CD14-positive monocyte (primary cell): ENCODE data around the gene ARHGEF7. TPM values are rescaled to one million over a fixed set of nuclear protein-coding genes. Genes with fewer than 3 reads are reported as not detected.
"Not testable (repeated sequence)": the region's sequence is repeated elsewhere in the genome, so short reads cannot be mapped to it uniquely, and the experiment has no call there.

ENCODE experiments used
- DNase-seq, 3 donors: peaks; one replicate each; pipeline ENCODE4 v3.0.0-alpha.2; 2011 to 2022
- H2AFZ ChIP-seq: 2 replicates; pipeline ENCODE4 v1.6.0; 2012; ENCODE audit warnings: mild to moderate bottlenecking, low read depth, low read length, inconsistent platforms; ENCODE audit not compliant: insufficient read depth, poor library complexity, severe bottlenecking
- H3K27ac ChIP-seq, 2 donors: 1 replicate in 1 of 2; 2 replicates in 1 of 2; pipeline ENCODE4 v1.5.1; 2012 to 2013; ENCODE audit warnings: low read length in 2 of 2, control low read depth in 1 of 2, inconsistent platforms in 1 of 2, low read depth in 1 of 2, mild to moderate bottlenecking in 1 of 2
- H3K27me3 ChIP-seq, 2 donors: one replicate each; pipeline versions ENCODE4 v1.6.0 to v1.6.1; 2011 to 2013; ENCODE audit warnings: low read length in 2 of 2; ENCODE audit not compliant: control insufficient read depth in 2 of 2, insufficient read depth in 2 of 2
- H3K36me3 ChIP-seq, 2 donors: replicated peaks in 1 of 2; 1 replicate in 1 of 2; 2 replicates in 1 of 2; pipeline versions ENCODE4 v1.5.1 to v1.6.1; 2012 to 2013; ENCODE audit warnings: low read length in 2 of 2, control low read depth in 1 of 2, inconsistent platforms in 1 of 2, mild to moderate bottlenecking in 1 of 2; ENCODE audit not compliant: insufficient read depth in 2 of 2, control insufficient read depth in 1 of 2
- H3K4me1 ChIP-seq, 2 donors: 1 replicate in 1 of 2; 2 replicates in 1 of 2; pipeline versions ENCODE4 v1.5.1 to v1.6.1; 2012 to 2013; ENCODE audit warnings: low read length in 2 of 2, control low read depth in 1 of 2, inconsistent platforms in 1 of 2, mild to moderate bottlenecking in 1 of 2, moderate library complexity in 1 of 2; ENCODE audit not compliant: insufficient read depth in 2 of 2, control insufficient read depth in 1 of 2
- H3K4me2 ChIP-seq: replicated peaks from 2 replicates; pipeline ENCODE3; 2012; ENCODE audit warnings: low read length, moderate library complexity, mild to moderate bottlenecking; ENCODE audit not compliant: poor library complexity, severe bottlenecking; ENCODE audit errors: extremely low read depth
- H3K4me3 ChIP-seq, 3 experiments: fragments of 200-600 bp in 1 of 3; sonication (generic) in 1 of 3; replicated peaks in 1 of 3; 1 replicate in 2 of 3; 2 replicates in 1 of 3; pipeline ENCODE4 v1.5.1; 2011 to 2013; ENCODE audit warnings: low read length in 3 of 3, mild to moderate bottlenecking in 3 of 3, control low read depth in 2 of 3, low read depth in 2 of 3, inconsistent platforms in 1 of 3, moderate library complexity in 1 of 3
- H3K79me2 ChIP-seq: 2 replicates; pipeline ENCODE4 v1.6.0; 2012; ENCODE audit warnings: mild to moderate bottlenecking, control low read depth, inconsistent platforms, low read length, moderate library complexity; ENCODE audit not compliant: insufficient read depth
- H3K9ac ChIP-seq: 2 replicates; pipeline ENCODE4 v1.6.0; 2017; ENCODE audit warnings: low read length, mild to moderate bottlenecking; ENCODE audit not compliant: insufficient read depth, poor library complexity, severe bottlenecking
- H3K9me3 ChIP-seq, 2 donors: replicated peaks in 1 of 2; 1 replicate in 1 of 2; 2 replicates in 1 of 2; pipeline versions ENCODE4 v1.5.1 to v1.6.1; 2012 to 2013; ENCODE audit warnings: low read length in 2 of 2, control low read depth in 1 of 2; ENCODE audit not compliant: control insufficient read depth in 1 of 2, insufficient read depth in 1 of 2
- H4K20me1 ChIP-seq: 2 replicates; pipeline ENCODE4 v1.6.0; 2012; ENCODE audit warnings: mild to moderate bottlenecking, low read length, control low read depth, moderate library complexity; ENCODE audit not compliant: insufficient read depth
- H3K27ac Mint-ChIP-seq, 7 donors: one replicate each; pipeline ENCODE4 v1.8.0; 2020; ENCODE audit warnings: mild to moderate bottlenecking in 7 of 7, mixed read lengths in 7 of 7, moderate library complexity in 6 of 7, inconsistent platforms in 2 of 7
- H3K27me3 Mint-ChIP-seq, 3 donors: one replicate each; pipeline ENCODE4 v1.8.0; 2021 to 2022; ENCODE audit warnings: low read depth in 3 of 3, mild to moderate bottlenecking in 3 of 3, mixed read lengths in 3 of 3, moderate library complexity in 3 of 3, inconsistent platforms in 1 of 3
- H3K36me3 Mint-ChIP-seq, 2 donors: one replicate each; pipeline ENCODE4 v1.8.0; 2020; ENCODE audit warnings: mixed read lengths in 2 of 2, inconsistent platforms in 1 of 2, mild to moderate bottlenecking in 1 of 2
- H3K4me1 Mint-ChIP-seq: one replicate; pipeline ENCODE4 v1.8.0; 2020; ENCODE audit warnings: mild to moderate bottlenecking, mixed read lengths
- H3K4me3 Mint-ChIP-seq, 2 donors: one replicate each; pipeline ENCODE4 v1.8.0; 2020; ENCODE audit warnings: mild to moderate bottlenecking in 2 of 2, mixed read lengths in 2 of 2, moderate library complexity in 1 of 2
- H3K9me3 Mint-ChIP-seq, 7 donors: one replicate each; pipeline ENCODE4 v1.8.0; 2020 to 2022; ENCODE audit warnings: mixed read lengths in 7 of 7, mild to moderate bottlenecking in 6 of 7, moderate library complexity in 6 of 7, inconsistent platforms in 2 of 7
- CTCF ChIP-seq: fragments of 200-600 bp; IDR thresholded peaks from one replicate; pipeline ENCODE4 v1.8.0; 2022; ENCODE audit warnings: antibody characterized with exemption, mild to moderate bottlenecking
- WGBS: methylation state at CpG from one replicate; pipeline ENCODE4 v1.1.5; 2013; ENCODE audit warnings: missing lambda C conversion rate; ENCODE audit not compliant: insufficient coverage; 5-methylcytosine and 5-hydroxymethylcytosine counted together
- intact Hi-C, 2 donors: fragments of 100-400 bp; cut with micrococcal nuclease; formaldehyde crosslinking; loops; one replicate each; pipeline versions ENCODE4 v1.15.0 to v1.15.1; 2023
- polyA plus RNA-seq, 3 donors: library from polyadenylated mRNA; depleted of rRNA in 1 of 3; unstranded in 2 of 3; stranded (reverse) in 1 of 3; fragments of 300-500 nt in 2 of 3; fragments of >200 nt in 1 of 3; fragmentation: Illumina TruSeq in 2 of 3; gene quantifications; 1 replicate in 2 of 3; 2 replicates in 1 of 3; pipeline ENCODE4 v1.2.3, GENCODE V29; 2012 to 2021

The ARHGEF7 gene
- polyA plus RNA-seq, 3 donors = 4.6 to 29.0 (median 6.1) TPM

GRCh38 chr13:111083693-111084092 lies 31.4 kb upstream of the ARHGEF7 start:
- H3K4me1 Mint-ChIP-seq, H3K9me3 ChIP-seq, H3K4me1 ChIP-seq, H3K27ac Mint-ChIP-seq, DNase-seq, H3K27me3 ChIP-seq, H2AFZ ChIP-seq, H3K9ac ChIP-seq, H3K36me3 ChIP-seq, H3K27ac ChIP-seq, H3K36me3 Mint-ChIP-seq, H4K20me1 ChIP-seq, H3K4me3 Mint-ChIP-seq, H3K4me2 ChIP-seq, intact Hi-C loops, H3K79me2 ChIP-seq, H3K4me3 ChIP-seq: not testable (repeated sequence)
- H3K27me3 Mint-ChIP-seq = peaks cover 0 to 10% (median 10%) of the 10 kb centered on the region in 3 donors
- WGBS = no CpG with 5 or more reads among the region's 25 CpGs
- H3K9me3 Mint-ChIP-seq = peaks cover 2 to 11% (median 6%) of the 10 kb centered on the region in 7 donors

DNA sequence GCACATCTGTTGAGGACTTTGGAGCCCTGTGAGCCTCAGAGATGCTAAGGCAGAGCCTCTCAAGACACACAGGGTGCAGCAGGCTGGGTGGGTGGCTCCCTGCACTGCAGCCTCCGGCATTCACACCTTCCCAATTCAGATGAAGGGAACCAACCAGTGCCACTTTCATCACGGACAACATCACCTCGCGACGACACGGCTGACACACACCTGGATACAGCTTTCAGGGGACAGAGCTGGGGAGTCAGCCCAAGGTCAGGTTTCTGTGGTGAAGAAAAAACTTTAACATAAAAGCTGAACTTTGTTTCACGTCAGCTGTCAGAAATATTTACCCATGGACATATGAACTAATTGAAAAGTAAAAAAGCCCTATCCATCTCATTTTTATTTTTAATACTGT lies 24.9 kb upstream of the ARHGEF7 start:
- Histone ChIP-seq H3K4me2 (no peak overlapping the region), H3K79me2 (no peaks in the 10 kb centered on the region), H3K36me3 (no peaks in the 10 kb centered on the region), H3K27me3 (no peaks in the 10 kb centered on the region), H3K4me3 (no peak overlapping the region), H3K9me3 (no peaks in the 10 kb centered on the region), H4K20me1 (no peaks in the 10 kb centered on the region), H3K4me1 (no peaks in the 10 kb centered on the region), H2AFZ (no peak overlapping the region), H3K27ac (no peak overlapping the region), H3K9ac (no peak overlapping the region)
- intact Hi-C loops = no loop called here
- Mint-ChIP-seq H3K4me3 (no peak overlapping the region), H3K27ac (no peak overlapping the region), H3K36me3 (no peaks in the 10 kb centered on the region), H3K4me1 (no peaks in the 10 kb centered on the region), H3K27me3 (peaks cover 5 to 21% (median 9%) of the 10 kb centered on the region in 3 donors), H3K9me3 (peaks cover 0 to 3% (median 0%) of the 10 kb centered on the region in 7 donors)
- DNase-seq = no peak
- 100% methylated on average over 1 of the region's 7 CpGs for WGBS
- TF ChIP-seq CTCF = no peak
